ENCODE data around the gene AFF4. TPM values are rescaled to one million over a fixed set of nuclear protein-coding genes. Genes with fewer than 3 reads are reported as not detected.

AFF4 gene
- polyA plus RNA-seq, 1 of the 3 experiments (the other 2 are of a cell fraction): 8.1 TPM

DNA sequence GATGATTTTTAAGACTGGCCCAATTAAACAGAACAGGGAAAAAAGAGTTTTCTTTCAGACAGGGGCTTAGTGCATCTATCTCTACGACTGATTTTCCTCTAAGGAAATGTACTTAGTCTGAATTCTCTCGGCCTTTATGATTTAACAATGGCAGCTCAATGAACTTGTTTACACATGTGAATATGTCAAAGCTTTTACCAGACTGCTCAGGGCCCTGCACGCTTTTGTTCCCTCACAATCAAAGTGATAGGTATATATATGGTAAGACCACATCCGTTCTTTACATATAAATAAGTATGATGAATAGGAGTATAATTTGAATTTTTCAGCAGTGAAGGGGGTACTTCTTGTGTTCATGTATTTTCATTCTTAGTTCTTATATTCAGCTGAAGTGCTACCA is 62.4 kb downstream of the AFF4 start:
- Histone ChIP-seq H3K79me2 (ENCODE audit: insufficient read depth) (peaks cover 75% of the 10 kb centered on the region), H3K4me2 (no peak overlapping the region), H3K4me1 (ENCODE audit: control insufficient read depth in 1 of 2, insufficient read depth in 2 of 2, low read depth in 1 of 2, low read length in 1 of 2) (no peaks in the 10 kb centered on the region; a peak in 1 of 4 replicates), H3K27ac (ENCODE audit: low read depth in 2 of 2, low read length in 1 of 2) (no peak overlapping the region), H3K4me3 (ENCODE audit: low read depth in 2 of 2, low read length in 1 of 2) (no peak overlapping the region), H3K9ac (no peak overlapping the region), H3F3A (replicated peaks; ENCODE audit: insufficient read depth) (peaks cover 16% of the 10 kb centered on the region), H3K36me3 (replicated peaks in 1 of 2; ENCODE audit: control insufficient read depth in 1 of 2, insufficient read depth in 2 of 2, low read length in 1 of 2) (peaks cover 49 to 81% of the 10 kb centered on the region in 2 experiments), H4K20me1 (ENCODE audit: insufficient read depth) (peaks cover 18% of the 10 kb centered on the region), H2AFZ (ENCODE audit: low read depth) (no peak overlapping the region), H3K9me3 (no peaks in the 10 kb centered on the region), H3K9me2 (no peaks in the 10 kb centered on the region), H3K27me3 (ENCODE audit: insufficient read depth) (no peaks in the 10 kb centered on the region)
- no peak for DNase-seq
- ChIA-PET POLR2A (no interaction called here), CTCF (interaction anchor here (1.8 kb wide), 1 partner anchor 18 kb away, joined by 9 read pairs; no protein-coding TSS in a partner anchor)
- TF ChIP-seq RFX5 (IDR thresholded peaks at IDR 0.05; ENCODE audit: low read length) (no peak), RCOR1 (IDR thresholded peaks at IDR 0.05; ENCODE audit: low read length) (no peak), FOXJ3 (CRISPR knock-in tag; IDR thresholded peaks at IDR 0.05) (no peak), SMC3 (IDR thresholded peaks at IDR 0.05; ENCODE audit: low read depth, low read length) (no peak), ELF1 (IDR thresholded peaks at IDR 0.05) (no peak), TCF12 (IDR thresholded peaks at IDR 0.05) (no peak), FOSL2 (IDR thresholded peaks at IDR 0.05; ENCODE audit: borderline replicate concordance, low read depth) (no peak), TAF1 (IDR thresholded peaks at IDR 0.05; ENCODE audit: borderline replicate concordance, low read depth, low read length) (no peak), YY1 (IDR thresholded peaks at IDR 0.05; ENCODE audit: low read depth) (no peak), GABPA (IDR thresholded peaks at IDR 0.05; ENCODE audit: low read depth) (no peak), SIN3A (IDR thresholded peaks at IDR 0.05; ENCODE audit: borderline replicate concordance, low read depth, low read length) (no peak), MXI1 (IDR thresholded peaks at IDR 0.05; ENCODE audit: low read depth, low read length) (no peak), TEAD4 (IDR thresholded peaks at IDR 0.05; ENCODE audit: borderline replicate concordance, insufficient read depth) (no peak), GATA2 (CRISPR knock-in tag; IDR thresholded peaks at IDR 0.05) (no peak)
- TF ChIP-seq, protein P1, sequence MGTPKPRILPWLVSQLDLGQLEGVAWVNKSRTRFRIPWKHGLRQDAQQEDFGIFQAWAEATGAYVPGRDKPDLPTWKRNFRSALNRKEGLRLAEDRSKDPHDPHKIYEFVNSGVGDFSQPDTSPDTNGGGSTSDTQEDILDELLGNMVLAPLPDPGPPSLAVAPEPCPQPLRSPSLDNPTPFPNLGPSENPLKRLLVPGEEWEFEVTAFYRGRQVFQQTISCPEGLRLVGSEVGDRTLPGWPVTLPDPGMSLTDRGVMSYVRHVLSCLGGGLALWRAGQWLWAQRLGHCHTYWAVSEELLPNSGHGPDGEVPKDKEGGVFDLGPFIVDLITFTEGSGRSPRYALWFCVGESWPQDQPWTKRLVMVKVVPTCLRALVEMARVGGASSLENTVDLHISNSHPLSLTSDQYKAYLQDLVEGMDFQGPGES (IDR thresholded peaks at IDR 0.05; ENCODE audit: low read depth, low read length): no peak
- TF ChIP-seq, protein P2, sequence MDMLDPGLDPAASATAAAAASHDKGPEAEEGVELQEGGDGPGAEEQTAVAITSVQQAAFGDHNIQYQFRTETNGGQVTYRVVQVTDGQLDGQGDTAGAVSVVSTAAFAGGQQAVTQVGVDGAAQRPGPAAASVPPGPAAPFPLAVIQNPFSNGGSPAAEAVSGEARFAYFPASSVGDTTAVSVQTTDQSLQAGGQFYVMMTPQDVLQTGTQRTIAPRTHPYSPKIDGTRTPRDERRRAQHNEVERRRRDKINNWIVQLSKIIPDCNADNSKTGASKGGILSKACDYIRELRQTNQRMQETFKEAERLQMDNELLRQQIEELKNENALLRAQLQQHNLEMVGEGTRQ (IDR thresholded peaks at IDR 0.05; ENCODE audit: borderline replicate concordance, low read depth, low read length): no peak
- TF ChIP-seq, protein P3, sequence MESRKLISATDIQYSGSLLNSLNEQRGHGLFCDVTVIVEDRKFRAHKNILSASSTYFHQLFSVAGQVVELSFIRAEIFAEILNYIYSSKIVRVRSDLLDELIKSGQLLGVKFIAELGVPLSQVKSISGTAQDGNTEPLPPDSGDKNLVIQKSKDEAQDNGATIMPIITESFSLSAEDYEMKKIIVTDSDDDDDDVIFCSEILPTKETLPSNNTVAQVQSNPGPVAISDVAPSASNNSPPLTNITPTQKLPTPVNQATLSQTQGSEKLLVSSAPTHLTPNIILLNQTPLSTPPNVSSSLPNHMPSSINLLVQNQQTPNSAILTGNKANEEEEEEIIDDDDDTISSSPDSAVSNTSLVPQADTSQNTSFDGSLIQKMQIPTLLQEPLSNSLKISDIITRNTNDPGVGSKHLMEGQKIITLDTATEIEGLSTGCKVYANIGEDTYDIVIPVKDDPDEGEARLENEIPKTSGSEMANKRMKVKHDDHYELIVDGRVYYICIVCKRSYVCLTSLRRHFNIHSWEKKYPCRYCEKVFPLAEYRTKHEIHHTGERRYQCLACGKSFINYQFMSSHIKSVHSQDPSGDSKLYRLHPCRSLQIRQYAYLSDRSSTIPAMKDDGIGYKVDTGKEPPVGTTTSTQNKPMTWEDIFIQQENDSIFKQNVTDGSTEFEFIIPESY (IDR thresholded peaks at IDR 0.05; ENCODE audit: borderline replicate concordance, low read depth): no peak
- 90% methylated on average over 4 of the region's 4 CpGs for WGBS (ENCODE audit: low lambda C conversion rate)
